Measurements from ENCODE around the gene EIF2S3. TPM values are rescaled to one million over a fixed set of nuclear protein-coding genes. Genes with fewer than 3 reads are reported as not detected.

EIF2S3 gene
- total RNA-seq, 4 donors from 2014 or later: 50.5 to 129 (median 80.5) TPM

DNA sequence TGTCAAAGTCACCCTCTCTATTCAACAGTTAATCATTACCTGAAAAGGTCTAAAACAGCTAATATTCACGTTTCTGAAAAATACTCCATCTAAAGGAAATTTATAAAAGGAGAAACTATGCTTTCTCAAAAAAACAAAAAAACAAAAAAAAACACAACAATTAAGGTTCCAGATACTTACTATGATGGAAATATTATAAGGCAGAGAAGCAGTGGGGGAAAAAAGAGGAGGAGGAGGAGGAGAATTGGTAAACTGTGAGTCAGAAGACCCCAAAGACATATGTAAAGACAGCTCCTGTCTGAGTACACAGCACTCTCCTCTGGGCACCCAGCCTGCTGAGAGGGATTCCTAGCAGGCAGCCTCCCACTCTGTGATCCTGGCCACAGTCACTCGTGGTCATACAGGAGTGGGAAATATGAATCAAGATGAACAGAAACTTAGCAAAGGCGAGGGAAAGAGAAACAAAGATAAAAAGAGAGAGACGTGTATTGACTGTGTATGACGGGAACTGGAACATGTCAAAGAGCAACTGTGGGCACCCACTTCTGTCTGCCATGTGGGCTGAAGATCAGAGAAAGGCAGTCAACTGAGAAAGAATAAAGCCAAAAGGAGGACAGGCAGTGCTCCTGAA lies 40.3 kb upstream of the EIF2S3 start:
- TF ChIP-seq POLR2AphosphoS5 (IDR thresholded peaks at IDR 0.05) (no peak), EP300 (IDR thresholded peaks at IDR 0.05; ENCODE audit: low read depth) (no peak), POLR2A (IDR thresholded peaks at IDR 0.05) (no peak)
- TF ChIP-seq, protein P1, sequence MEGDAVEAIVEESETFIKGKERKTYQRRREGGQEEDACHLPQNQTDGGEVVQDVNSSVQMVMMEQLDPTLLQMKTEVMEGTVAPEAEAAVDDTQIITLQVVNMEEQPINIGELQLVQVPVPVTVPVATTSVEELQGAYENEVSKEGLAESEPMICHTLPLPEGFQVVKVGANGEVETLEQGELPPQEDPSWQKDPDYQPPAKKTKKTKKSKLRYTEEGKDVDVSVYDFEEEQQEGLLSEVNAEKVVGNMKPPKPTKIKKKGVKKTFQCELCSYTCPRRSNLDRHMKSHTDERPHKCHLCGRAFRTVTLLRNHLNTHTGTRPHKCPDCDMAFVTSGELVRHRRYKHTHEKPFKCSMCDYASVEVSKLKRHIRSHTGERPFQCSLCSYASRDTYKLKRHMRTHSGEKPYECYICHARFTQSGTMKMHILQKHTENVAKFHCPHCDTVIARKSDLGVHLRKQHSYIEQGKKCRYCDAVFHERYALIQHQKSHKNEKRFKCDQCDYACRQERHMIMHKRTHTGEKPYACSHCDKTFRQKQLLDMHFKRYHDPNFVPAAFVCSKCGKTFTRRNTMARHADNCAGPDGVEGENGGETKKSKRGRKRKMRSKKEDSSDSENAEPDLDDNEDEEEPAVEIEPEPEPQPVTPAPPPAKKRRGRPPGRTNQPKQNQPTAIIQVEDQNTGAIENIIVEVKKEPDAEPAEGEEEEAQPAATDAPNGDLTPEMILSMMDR (IDR thresholded peaks at IDR 0.05): no peak
- Histone ChIP-seq H3K27ac (no peak overlapping the region), H3K9me3 (no peaks in the 10 kb centered on the region), H3K27me3 (no peaks in the 10 kb centered on the region), H3K4me3 (no peak overlapping the region), H3K36me3 (no peaks in the 10 kb centered on the region), H3K4me1 (no peaks in the 10 kb centered on the region)
- no peak for DNase-seq
- in situ Hi-C loops (cut with MboI; ENCODE audit: low pct_ligation_motif_present in 1 of 4, low pct_unique_long_range_greater_than_20kb in 1 of 4, low sequenced_read_pairs in 3 of 4): loop anchor here in 1 of 4 donors (10.0 kb wide), 1 partner anchor 100 kb away; no protein-coding TSS in a partner anchor
- 41 to 63% methylated on average over 1 to 5 of the region's 5 CpGs for WGBS, 2 donors (ENCODE audit: low coverage in 1 of 2)
- intact Hi-C loops (cut with DNase I; ENCODE audit: low total_unique reads): no loop called here

DNA sequence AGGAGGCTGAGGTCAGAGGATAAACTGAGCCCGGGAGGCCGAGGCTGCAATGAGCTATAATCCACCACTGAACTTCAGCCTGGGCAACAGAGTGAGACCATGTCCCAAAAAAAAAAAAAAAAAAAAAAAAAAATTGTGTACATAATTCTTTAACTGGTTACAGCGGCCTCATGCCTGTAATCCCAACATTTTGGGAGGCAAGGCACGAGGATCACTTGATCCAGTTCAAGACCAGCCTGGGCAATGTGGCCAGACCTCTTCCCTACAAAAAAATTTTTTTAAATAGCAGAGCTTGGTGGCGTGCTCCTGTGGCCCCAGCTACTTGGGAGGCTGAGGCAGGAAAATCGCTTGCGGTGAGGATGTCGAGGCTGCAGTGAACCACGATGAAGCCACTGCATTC lies 37.1 kb upstream of the EIF2S3 start:
- H3K27ac ChIP-seq: no peak overlapping the region
- no peaks in the 10 kb centered on the region for H3K9me3 ChIP-seq
- intact Hi-C loops (cut with DNase I; ENCODE audit: low total_unique reads): no loop called here
- H3K36me3 ChIP-seq: no peaks in the 10 kb centered on the region
- WGBS, 2 donors (ENCODE audit: low coverage in 1 of 2): 87% methylated on average over 9 of the region's 9 CpGs; no CpG with 5 or more reads in 1 of the 2 donors
- no peak overlapping the region for H3K4me3 ChIP-seq
- no peak for TF ChIP-seq POLR2AphosphoS5 (IDR thresholded peaks at IDR 0.05)
- TF ChIP-seq, protein P1 (IDR thresholded peaks at IDR 0.05): no peak
- TF ChIP-seq EP300 (IDR thresholded peaks at IDR 0.05; ENCODE audit: low read depth): no peak
- no peak for TF ChIP-seq POLR2A (IDR thresholded peaks at IDR 0.05)
- no peak for DNase-seq
- in situ Hi-C loops (cut with MboI; ENCODE audit: low pct_ligation_motif_present in 1 of 4, low pct_unique_long_range_greater_than_20kb in 1 of 4, low sequenced_read_pairs in 3 of 4): loop anchor here in 1 of 4 donors (10.0 kb wide), 1 partner anchor 103 kb away; no protein-coding TSS in a partner anchor
- no peaks in the 10 kb centered on the region for H3K27me3 ChIP-seq
- H3K4me1 ChIP-seq: peaks cover 0 to 4% (median 0%) of the 10 kb centered on the region in 4 donors

DNA sequence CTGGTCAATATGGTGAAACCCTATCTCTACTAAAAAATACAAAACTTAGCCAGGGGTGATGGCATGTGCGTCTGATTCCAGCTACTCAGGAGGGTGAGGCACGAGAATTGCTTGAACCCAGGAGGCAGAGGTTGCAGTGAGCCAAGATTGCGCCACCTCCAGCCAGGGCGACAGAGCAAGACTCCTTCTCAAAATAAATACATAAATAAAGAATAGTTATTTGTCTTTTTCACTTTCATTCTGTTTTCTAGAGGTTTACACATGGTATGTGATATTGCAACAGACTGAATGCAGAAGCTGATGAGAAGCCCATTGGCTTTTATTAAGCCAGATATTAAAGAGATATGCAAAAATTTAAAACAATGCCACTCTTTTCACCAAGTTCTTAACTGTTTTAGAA lies 35.9 kb upstream of the EIF2S3 start:
- TF ChIP-seq, protein P1 (IDR thresholded peaks at IDR 0.05): no peak
- TF ChIP-seq POLR2AphosphoS5 (IDR thresholded peaks at IDR 0.05) (no peak), EP300 (IDR thresholded peaks at IDR 0.05; ENCODE audit: low read depth) (no peak), POLR2A (IDR thresholded peaks at IDR 0.05) (no peak)
- Histone ChIP-seq H3K36me3 (no peaks in the 10 kb centered on the region), H3K4me3 (no peak overlapping the region), H3K4me1 (peaks cover 0 to 4% (median 2%) of the 10 kb centered on the region in 4 donors), H3K9me3 (no peaks in the 10 kb centered on the region), H3K27me3 (no peaks in the 10 kb centered on the region), H3K27ac (no peak overlapping the region)
- intact Hi-C loops (cut with DNase I; ENCODE audit: low total_unique reads) (no loop called here), in situ Hi-C loops (cut with MboI; ENCODE audit: low pct_ligation_motif_present in 1 of 4, low pct_unique_long_range_greater_than_20kb in 1 of 4, low sequenced_read_pairs in 3 of 4) (loop anchor here in 1 of 4 donors (10.0 kb wide), 1 partner anchor 104 kb away; no protein-coding TSS in a partner anchor)
- no peak for DNase-seq
- 62 to 79% methylated on average over 3 to 4 of the region's 4 CpGs for WGBS, 2 donors (ENCODE audit: low coverage in 1 of 2)

DNA sequence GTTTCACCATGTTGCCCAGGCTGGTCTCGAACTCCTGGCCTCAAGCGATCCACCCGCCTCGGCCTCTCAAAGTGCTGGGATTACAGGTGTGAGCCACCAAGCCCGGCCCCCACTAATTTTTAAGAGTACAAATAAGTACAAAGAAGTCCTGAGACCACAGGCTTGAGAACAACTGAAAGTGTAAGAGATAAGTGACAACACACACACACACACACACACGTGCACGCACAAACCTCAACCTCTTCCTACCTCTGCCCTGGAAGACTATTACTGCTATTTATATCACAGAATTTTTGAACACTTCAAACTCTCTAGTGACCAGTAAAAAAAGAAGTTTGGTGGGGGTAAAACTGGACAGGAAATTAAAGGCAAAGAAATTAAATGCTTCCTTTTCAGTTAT lies 35.3 kb upstream of the EIF2S3 start:
- TF ChIP-seq EP300 (IDR thresholded peaks at IDR 0.05; ENCODE audit: low read depth) (no peak), POLR2AphosphoS5 (IDR thresholded peaks at IDR 0.05) (no peak), POLR2A (IDR thresholded peaks at IDR 0.05) (no peak)
- TF ChIP-seq, protein P1 (IDR thresholded peaks at IDR 0.05): no peak
- no peaks in the 10 kb centered on the region for H3K36me3 ChIP-seq
- DNase-seq: no peak
- H3K4me3 ChIP-seq: no peak overlapping the region
- intact Hi-C loops (cut with DNase I; ENCODE audit: low total_unique reads): no loop called here
- H3K9me3 ChIP-seq: no peaks in the 10 kb centered on the region
- H3K27me3 ChIP-seq: no peaks in the 10 kb centered on the region
- WGBS, 2 donors (ENCODE audit: low coverage in 1 of 2): 77% methylated on average over 7 of the region's 7 CpGs; no CpG with 5 or more reads in 1 of the 2 donors
- H3K27ac ChIP-seq: peak overlapping the region in 2 of 4 donors; percentile 0 to 47
- in situ Hi-C loops (cut with MboI; ENCODE audit: low pct_ligation_motif_present in 1 of 4, low pct_unique_long_range_greater_than_20kb in 1 of 4, low sequenced_read_pairs in 3 of 4): loop anchor here in 1 of 4 donors (10.0 kb wide), 1 partner anchor 105 kb away; no protein-coding TSS in a partner anchor
- H3K4me1 ChIP-seq: peaks cover 0 to 4% (median 2%) of the 10 kb centered on the region in 4 donors
